Measurements from ENCODE around the gene SH3BGRL3. TPM values are rescaled to one million over a fixed set of nuclear protein-coding genes. Genes with fewer than 3 reads are reported as not detected.
A peak's percentile ranks its signal among the peaks of the same experiment; 100 is the strongest.
"Not testable (repeated sequence)": the region's sequence is repeated elsewhere in the genome, so short reads cannot be mapped to it uniquely, and the experiment has no call there.

Gene SH3BGRL3
- total RNA-seq, 1 donor from 2014 or later = 12.8 TPM

GRCh38 chr1:26290882-26291261, 11.0 kb downstream of the SH3BGRL3 start:
- no peak for DNase-seq (ENCODE audit: low read depth)

GRCh38 chr1:26291433-26291832, 11.5 kb downstream of the SH3BGRL3 start:
- no peak for DNase-seq (ENCODE audit: low read depth)

- no peak for DNase-seq (ENCODE audit: low read depth)
Measured at GRCh38 chr1:26291939-26292338, 12.1 kb downstream of the SH3BGRL3 start.

GRCh38 chr1:26292735-26293134, 12.8 kb downstream of the SH3BGRL3 start:
- DNase-seq (ENCODE audit: low read depth) = not testable (repeated sequence)

- DNase-seq (ENCODE audit: low read depth) = no peak
Measured at GRCh38 chr1:26293911-26294463, 14.1 kb downstream of the SH3BGRL3 start.

GRCh38 chr1:26295194-26296138, 15.6 kb downstream of the SH3BGRL3 start:
- no peak for DNase-seq (ENCODE audit: low read depth)

GRCh38 chr1:26296340-26297056, 16.6 kb downstream of the SH3BGRL3 start:
- DNase-seq (ENCODE audit: low read depth) = no peak

- DNase-seq (ENCODE audit: low read depth) = no peak
Measured at GRCh38 chr1:26297057-26297790, 17.3 kb downstream of the SH3BGRL3 start.

GRCh38 chr1:26297791-26298124, 17.9 kb downstream of the SH3BGRL3 start:
- no peak for DNase-seq (ENCODE audit: low read depth)

GRCh38 chr1:26300578-26301275, 20.8 kb downstream of the SH3BGRL3 start:
- no peak for DNase-seq (ENCODE audit: low read depth)

- DNase-seq (ENCODE audit: low read depth) = peak; percentile 60
Measured at GRCh38 chr1:26302733-26303405, 23.0 kb downstream of the SH3BGRL3 start.

GRCh38 chr1:26305667-26306289, 25.9 kb downstream of the SH3BGRL3 start:
- DNase-seq (ENCODE audit: low read depth) = no peak

GRCh38 chr1:26306290-26307229, 26.7 kb downstream of the SH3BGRL3 start, which contains the start of gene UBXN11:
TSS of gene UBXN11 (minus strand) at chr1:26306636. CDS start at chr1:26302883, 3,753 bp downstream.
- peak; percentile 96 for DNase-seq (ENCODE audit: low read depth)

GRCh38 chr1:26307363-26307781, 27.5 kb downstream of the SH3BGRL3 start:
- DNase-seq (ENCODE audit: low read depth) = no peak

- not testable (repeated sequence) for DNase-seq (ENCODE audit: low read depth)
Measured at GRCh38 chr1:26307966-26308899, 28.3 kb downstream of the SH3BGRL3 start.

GRCh38 chr1:26314501-26314900, 34.6 kb downstream of the SH3BGRL3 start:
- no peak for DNase-seq (ENCODE audit: low read depth)

GRCh38 chr1:26315874-26316850, 36.3 kb downstream of the SH3BGRL3 start:
- no peak for DNase-seq (ENCODE audit: low read depth)

Data from renal cortical epithelial cell (primary cell).